ENCODE data around the gene ATP1B3.

ATP1B3 gene

GRCh38 chr3:141876381-141876890 is at the start of gene ATP1B3:
TSS of gene ATP1B3 (plus strand) at chr3:141876643. CDS start at chr3:141876802, 159 bp downstream.
- DNase-seq (ENCODE audit: extremely low read depth, low read depth), result peak; percentile 64

GRCh38 chr3:141828487-141828886 is 48.0 kb upstream of the ATP1B3 start:
- DNase-seq (ENCODE audit: extremely low read depth, low read depth), result no peak
- TF ChIP-seq CTCF (IDR thresholded peaks at IDR 0.05; ENCODE audit: low read depth, low read length), result no peak

More at GRCh38 chr3:141876381-141876890, at the start of gene ATP1B3:
- TF ChIP-seq CTCF (IDR thresholded peaks at IDR 0.05; ENCODE audit: low read depth, low read length), result no peak

GRCh38 chr3:141828890-141829289 is 47.6 kb upstream of the ATP1B3 start:
- DNase-seq (ENCODE audit: extremely low read depth, low read depth), result no peak

GRCh38 chr3:141830508-141830907 is 45.9 kb upstream of the ATP1B3 start:
- no peak for TF ChIP-seq CTCF (IDR thresholded peaks at IDR 0.05; ENCODE audit: low read depth, low read length)
- DNase-seq (ENCODE audit: extremely low read depth, low read depth), result no peak

More at GRCh38 chr3:141828890-141829289, 47.6 kb upstream of the ATP1B3 start:
- TF ChIP-seq CTCF (IDR thresholded peaks at IDR 0.05; ENCODE audit: low read depth, low read length), result no peak

GRCh38 chr3:141834292-141834691 is 42.2 kb upstream of the ATP1B3 start:
- DNase-seq (ENCODE audit: extremely low read depth, low read depth), result no peak
- TF ChIP-seq CTCF (IDR thresholded peaks at IDR 0.05; ENCODE audit: low read depth, low read length), result no peak

GRCh38 chr3:141835557-141836229 is 40.8 kb upstream of the ATP1B3 start:
- DNase-seq (ENCODE audit: extremely low read depth, low read depth), result no peak
- no peak for TF ChIP-seq CTCF (IDR thresholded peaks at IDR 0.05; ENCODE audit: low read depth, low read length)

- TF ChIP-seq CTCF (IDR thresholded peaks at IDR 0.05; ENCODE audit: low read depth, low read length), result no peak
- DNase-seq (ENCODE audit: extremely low read depth, low read depth), result no peak
Observed at GRCh38 chr3:141839389-141839788, 37.1 kb upstream of the ATP1B3 start.

Measured in AG09319 (cell line).